Muscle layer of colon (tissue), 2 donors: ENCODE results near the gene GNPTAB.
A peak's percentile ranks its signal among the peaks of the same experiment; 100 is the strongest.
"Not testable (repeated sequence)": the region's sequence is repeated elsewhere in the genome, so short reads cannot be mapped to it uniquely, and the experiment has no call there.

Experiments
- H3K27ac ChIP-seq: one replicate; pipeline ENCODE4 v1.7.0; 2013; ENCODE audit warnings: low read depth, mild to moderate bottlenecking, low read length, moderate library complexity
- H3K27me3 ChIP-seq, 2 donors: one replicate each; pipeline ENCODE4 v1.7.0; 2013; ENCODE audit warnings: low read length in 2 of 2, mild to moderate bottlenecking in 2 of 2; ENCODE audit not compliant: insufficient read depth in 2 of 2, control insufficient read depth in 1 of 2
- H3K36me3 ChIP-seq: one replicate; pipeline ENCODE4 v1.7.0; 2013; ENCODE audit warnings: mild to moderate bottlenecking, low read length; ENCODE audit not compliant: insufficient read depth
- H3K4me1 ChIP-seq: one replicate; pipeline ENCODE4 v1.7.0; 2013; ENCODE audit warnings: mild to moderate bottlenecking, low read length; ENCODE audit not compliant: insufficient read depth
- H3K4me3 ChIP-seq, 2 donors: one replicate each; pipeline ENCODE4 v1.7.0; 2013; ENCODE audit warnings: low read length in 2 of 2, low read depth in 1 of 2, mild to moderate bottlenecking in 1 of 2, moderate library complexity in 1 of 2
- H3K9ac ChIP-seq: one replicate; pipeline ENCODE4 v1.7.0; 2013; ENCODE audit warnings: low read length
- H3K9me3 ChIP-seq: one replicate; pipeline ENCODE4 v1.7.0; 2013; ENCODE audit warnings: mild to moderate bottlenecking, low read length
- donor health status: abdominal sarcoma.
- donor health status: Adenocarcinoma of cecum.

The GNPTAB gene

GRCh38 chr12:101823891-101824290, 6.9 kb downstream of the GNPTAB start:
- Histone ChIP-seq H3K4me1 (peaks cover 17% of the 10 kb centered on the region), H3K27ac (peak overlapping the region; percentile 41), H3K27me3 (no peaks in the 10 kb centered on the region), H3K9me3 (no peaks in the 10 kb centered on the region), H3K36me3 (no peaks in the 10 kb centered on the region), H3K9ac (no peak overlapping the region), H3K4me3 (no peak overlapping the region)

GRCh38 chr12:101823039-101823438, 7.7 kb downstream of the GNPTAB start:
- Histone ChIP-seq H3K27me3 (no peaks in the 10 kb centered on the region), H3K4me1 (peaks cover 15% of the 10 kb centered on the region), H3K27ac (no peak overlapping the region)

GRCh38 chr12:101819467-101819866, 11.3 kb downstream of the GNPTAB start:
- Histone ChIP-seq H3K27ac (no peak overlapping the region), H3K9ac (no peak overlapping the region), H3K9me3 (no peaks in the 10 kb centered on the region), H3K27me3 (no peaks in the 10 kb centered on the region), H3K36me3 (no peaks in the 10 kb centered on the region), H3K4me1 (peaks cover 6% of the 10 kb centered on the region), H3K4me3 (no peak overlapping the region)

More at GRCh38 chr12:101823039-101823438, 7.7 kb downstream of the GNPTAB start:
- Histone ChIP-seq H3K36me3 (no peaks in the 10 kb centered on the region), H3K9ac (no peak overlapping the region), H3K4me3 (no peak overlapping the region), H3K9me3 (no peaks in the 10 kb centered on the region)

- H3K4me3 ChIP-seq, H3K9ac ChIP-seq, H3K36me3 ChIP-seq, H3K27ac ChIP-seq, H3K4me1 ChIP-seq, H3K9me3 ChIP-seq, H3K27me3 ChIP-seq: not testable (repeated sequence)
Observed at GRCh38 chr12:101818689-101819088, 12.1 kb downstream of the GNPTAB start.

GRCh38 chr12:101813117-101813516, 17.6 kb downstream of the GNPTAB start:
- H3K4me1 ChIP-seq = no peaks in the 10 kb centered on the region
- H3K36me3 ChIP-seq = no peaks in the 10 kb centered on the region
- no peak overlapping the region for H3K27ac ChIP-seq
- no peaks in the 10 kb centered on the region for H3K9me3 ChIP-seq
- H3K27me3 ChIP-seq = no peaks in the 10 kb centered on the region
- no peak overlapping the region for H3K4me3 ChIP-seq
- no peak overlapping the region for H3K9ac ChIP-seq

GRCh38 chr12:101812716-101813115, 18.0 kb downstream of the GNPTAB start:
- not testable (repeated sequence) for H3K27ac ChIP-seq, H3K4me3 ChIP-seq, H3K9me3 ChIP-seq, H3K36me3 ChIP-seq, H3K4me1 ChIP-seq, H3K27me3 ChIP-seq, H3K9ac ChIP-seq

- not testable (repeated sequence) for H3K4me3 ChIP-seq, H3K36me3 ChIP-seq, H3K9me3 ChIP-seq, H3K27ac ChIP-seq, H3K9ac ChIP-seq, H3K4me1 ChIP-seq, H3K27me3 ChIP-seq
Observed at GRCh38 chr12:101811342-101811741, 19.4 kb downstream of the GNPTAB start.

- Histone ChIP-seq H3K4me1 (no peaks in the 10 kb centered on the region), H3K27me3 (no peaks in the 10 kb centered on the region), H3K36me3 (no peaks in the 10 kb centered on the region), H3K9ac (no peak overlapping the region), H3K4me3 (no peak overlapping the region), H3K27ac (no peak overlapping the region), H3K9me3 (no peaks in the 10 kb centered on the region)
Observed at GRCh38 chr12:101809208-101809607, 21.6 kb downstream of the GNPTAB start.

GRCh38 chr12:101806265-101806664, 24.5 kb downstream of the GNPTAB start:
- Histone ChIP-seq H3K27ac (no peak overlapping the region), H3K4me3 (no peak overlapping the region), H3K36me3 (no peaks in the 10 kb centered on the region), H3K27me3 (no peaks in the 10 kb centered on the region), H3K9ac (no peak overlapping the region), H3K4me1 (no peaks in the 10 kb centered on the region), H3K9me3 (no peaks in the 10 kb centered on the region)

GRCh38 chr12:101804409-101804808, 26.4 kb downstream of the GNPTAB start:
- H3K9me3 ChIP-seq = no peaks in the 10 kb centered on the region
- no peaks in the 10 kb centered on the region for H3K27me3 ChIP-seq
- no peak overlapping the region for H3K4me3 ChIP-seq
- no peak overlapping the region for H3K27ac ChIP-seq
- no peak overlapping the region for H3K9ac ChIP-seq
- H3K4me1 ChIP-seq = no peaks in the 10 kb centered on the region
- H3K36me3 ChIP-seq = no peaks in the 10 kb centered on the region

GRCh38 chr12:101803978-101804377, 26.8 kb downstream of the GNPTAB start:
- Histone ChIP-seq H3K36me3 (no peaks in the 10 kb centered on the region), H3K9ac (no peak overlapping the region), H3K4me1 (no peaks in the 10 kb centered on the region), H3K27me3 (no peaks in the 10 kb centered on the region), H3K4me3 (no peak overlapping the region), H3K9me3 (no peaks in the 10 kb centered on the region), H3K27ac (no peak overlapping the region)

- no peak overlapping the region for H3K4me3 ChIP-seq
- no peaks in the 10 kb centered on the region for H3K9me3 ChIP-seq
- no peaks in the 10 kb centered on the region for H3K27me3 ChIP-seq
- H3K36me3 ChIP-seq = no peaks in the 10 kb centered on the region
- H3K4me1 ChIP-seq = no peaks in the 10 kb centered on the region
- no peak overlapping the region for H3K9ac ChIP-seq
- H3K27ac ChIP-seq = no peak overlapping the region
Observed at GRCh38 chr12:101802486-101802885, 28.3 kb downstream of the GNPTAB start.
